Measurements from ENCODE around the gene MRPL11. TPM values are rescaled to one million over a fixed set of nuclear protein-coding genes. Genes with fewer than 3 reads are reported as not detected.

The MRPL11 gene
- total and polyA plus RNA-seq, 2 donors (not counting 3 experiments of a cell fraction or from before 2014, with no cell fraction given), result 54.9 to 69.1 TPM

- no peak for DNase-seq (ENCODE audit: low read depth, low spot score)
- no peak for FAIRE-seq
- Histone ChIP-seq H3K9ac (replicated peaks; ENCODE audit: extremely low read depth, insufficient read depth, low read length) (no peak overlapping the region), H3K9me1 (replicated peaks; ENCODE audit: control insufficient read depth, extremely low read depth, insufficient read depth, low read length) (no peaks in the 10 kb centered on the region), H3K27ac (ENCODE audit: insufficient read depth, low read depth, low read length) (no peak overlapping the region), H3K27me3 (ENCODE audit: control insufficient read depth in 2 of 2, insufficient read depth in 2 of 2, low read length in 2 of 2) (peaks cover 21 to 22% of the 10 kb centered on the region in 2 experiments), H3K4me1 (ENCODE audit: control insufficient read depth, extremely low read depth, insufficient read depth, low read length) (no peaks in the 10 kb centered on the region), H3K9me3 (replicated peaks; ENCODE audit: control insufficient read depth, insufficient read depth, low read length) (no peaks in the 10 kb centered on the region), H3K79me2 (ENCODE audit: control insufficient read depth, insufficient read depth, low read length) (no peaks in the 10 kb centered on the region), H2AFZ (ENCODE audit: low read depth, low read length) (no peak overlapping the region), H3K4me3 (replicated peaks in 1 of 3; ENCODE audit: insufficient read depth in 1 of 3, low read depth in 1 of 3, low read length in 3 of 3) (no peak overlapping the region), H4K20me1 (replicated peaks; ENCODE audit: control insufficient read depth, extremely low read depth, insufficient read depth, low read length) (no peaks in the 10 kb centered on the region), H3K4me2 (ENCODE audit: insufficient read depth, low read length) (no peak overlapping the region), H3K36me3 (ENCODE audit: control insufficient read depth in 2 of 2, extremely low read depth in 1 of 2, insufficient read depth in 2 of 2, low read length in 2 of 2) (no peaks in the 10 kb centered on the region)
- intact Hi-C loops (cut with micrococcal nuclease), result loop anchor here (1.0 kb wide), 1 partner anchor 11 kb away; no protein-coding TSS in a partner anchor
- CTCF ChIA-PET, result interaction anchor here (1.2 to 2.6 kb wide), 6 partner anchors 10 to 108 kb away, joined by 4 to 25 read pairs (median 6); partner anchors contain the start of gene DPP3
- dilution Hi-C loops (cut with MboI; ENCODE audit: extremely low pct_ligation_motif_present, low sequenced_read_pairs), result no loop called here
- no TSS peak for BruUV-seq (replicated peaks)
- POLR2A ChIA-PET, result no interaction called here
- TF ChIP-seq POLR2AphosphoS5 (IDR thresholded peaks at IDR 0.05; ENCODE audit: insufficient read depth, low read depth, low read length), result no peak
- no peak for TF ChIP-seq MYC (IDR thresholded peaks at IDR 0.05; ENCODE audit: low read depth, low read length)
- no peak for TF ChIP-seq GATA2 (IDR thresholded peaks at IDR 0.05; ENCODE audit: insufficient read depth, insufficient read length, low read depth, low read length)
- no peak for TF ChIP-seq JUN (IDR thresholded peaks at IDR 0.05; ENCODE audit: borderline replicate concordance, insufficient read depth, insufficient read length, low read depth)
- TF ChIP-seq MAX (IDR thresholded peaks at IDR 0.05; ENCODE audit: insufficient read depth, insufficient read length), result no peak
- TF ChIP-seq FOS (IDR thresholded peaks at IDR 0.05; ENCODE audit: borderline replicate concordance, insufficient read depth, low read length), result no peak
- no peak for TF ChIP-seq EZH2 (IDR thresholded peaks at IDR 0.05; ENCODE audit: borderline replicate concordance, low read depth, low read length, severe bottlenecking)
- no peak for TF ChIP-seq POLR2A (IDR thresholded peaks at IDR 0.05; ENCODE audit: low read depth, low read length)
- TF ChIP-seq CTCF (IDR thresholded peaks at IDR 0.05; ENCODE audit: extremely low read depth in 1 of 2, insufficient read depth in 1 of 2, low read depth in 1 of 2, low read length in 2 of 2), result no peak
Measured at GRCh38 chr11:66418986-66419308, 19.7 kb downstream of the MRPL11 start.
